ENCODE results near the gene ELF4. TPM values are rescaled to one million over a fixed set of nuclear protein-coding genes. Genes with fewer than 3 reads are reported as not detected.

ELF4 gene
- total and polyA plus RNA-seq, 2 of the 4 experiments (the other 2 are of a cell fraction) = 10.9 to 19.0 TPM

GRCh38 chrX:130136961-130137360 lies 26.7 kb upstream of the ELF4 start:
- POLR2A ChIA-PET (ENCODE audit: unreplicated experiment) = no interaction called here
- no peak for ATAC-seq (ENCODE audit: low read depth)

More at GRCh38 chrX:130136961-130137360, 26.7 kb upstream of the ELF4 start:
- H2BK20ac ChIP-seq (ENCODE audit: low read depth, low read length) = no peak overlapping the region
- no peak for TF ChIP-seq CEBPB (IDR thresholded peaks at IDR 0.05; ENCODE audit: low read depth, low read length)
- no peak for TF ChIP-seq CHD1 (IDR thresholded peaks at IDR 0.05; ENCODE audit: low read depth, low read length)
- no peak for TF ChIP-seq RFX5 (IDR thresholded peaks at IDR 0.05; ENCODE audit: low read depth, low read length)
- no peak for TF ChIP-seq BHLHE40 (IDR thresholded peaks at IDR 0.05; ENCODE audit: low read depth, low read length)
- no peak for TF ChIP-seq POLR2A (IDR thresholded peaks at IDR 0.05; ENCODE audit: low read depth, low read length)
- no peak for TF ChIP-seq CTCF (conservative IDR thresholded peaks at IDR 0.05; ENCODE audit: low read depth, low read length)
- TF ChIP-seq FOS (IDR thresholded peaks at IDR 0.05; ENCODE audit: low read depth, low read length) = no peak
- TF ChIP-seq MXI1 (IDR thresholded peaks at IDR 0.05; ENCODE audit: borderline replicate concordance, low read depth, low read length) = no peak
- no peaks in the 10 kb centered on the region for H4K20me1 ChIP-seq (ENCODE audit: insufficient read depth, low read length)
- no peak overlapping the region for H4K91ac ChIP-seq (ENCODE audit: insufficient read depth, low read depth, low read length)
- peaks cover 1% of the 10 kb centered on the region for H3K27me3 ChIP-seq (ENCODE audit: control insufficient read depth, insufficient read depth, low read length)
- intact Hi-C loops (cut with micrococcal nuclease) = no loop called here
- dilution Hi-C loops (cut with HindIII; ENCODE audit: low sequenced_read_pairs, unreplicated experiment) = no loop called here
- in situ Hi-C loops (cut with MboI; ENCODE audit: low sequenced_read_pairs) = no loop called here
- no peak overlapping the region for H3K4me3 ChIP-seq (ENCODE audit: insufficient read depth, low read depth, low read length)
- no peak overlapping the region for H3K4ac ChIP-seq (ENCODE audit: low read depth, low read length)
- H3K9ac ChIP-seq (ENCODE audit: low read depth, low read length) = no peak overlapping the region
- H3K36me3 ChIP-seq (ENCODE audit: control insufficient read depth, insufficient read depth, low read length) = peaks cover 19% of the 10 kb centered on the region
- no peak overlapping the region for H3K18ac ChIP-seq (ENCODE audit: low read depth, low read length)
- BruUV-seq (replicated peaks) = no TSS peak
- WGBS, 2 experiments (ENCODE audit: extremely low coverage in 2 of 2, insufficient read length in 1 of 2) = 100% methylated on average over 1 of the region's 8 CpGs; no CpG with 5 or more reads in 1 of the 2 experiments
- H3K4me1 ChIP-seq (ENCODE audit: control insufficient read depth, insufficient read depth, low read length) = no peaks in the 10 kb centered on the region
- H2AK5ac ChIP-seq (ENCODE audit: low read depth, low read length) = no peak overlapping the region
- no peak overlapping the region for H2AK9ac ChIP-seq (replicated peaks; ENCODE audit: low read depth, low read length, poor library complexity)
- CTCF ChIA-PET = interaction anchor here (0.7 kb wide), 1 partner anchor 9 kb away, joined by 3 read pairs; no protein-coding TSS in a partner anchor
- DNase-seq = no peak
- no peak overlapping the region for H4K8ac ChIP-seq (ENCODE audit: low read depth in 2 of 2, low read length in 2 of 2)
- H4K5ac ChIP-seq (ENCODE audit: low read depth, low read length) = no peak overlapping the region
- H3K79me1 ChIP-seq (ENCODE audit: low read depth in 1 of 2, low read length in 2 of 2) = no peaks in the 10 kb centered on the region
- H2BK120ac ChIP-seq (ENCODE audit: low read depth, low read length) = no peak overlapping the region
- H3K9me3 ChIP-seq (ENCODE audit: control insufficient read depth, insufficient read depth, low read length) = no peaks in the 10 kb centered on the region
- no peak overlapping the region for H3K4me2 ChIP-seq (ENCODE audit: low read depth, low read length)
- no peak overlapping the region for H3K27ac ChIP-seq (ENCODE audit: insufficient read depth, low read length)
- no peak overlapping the region for H3K56ac ChIP-seq (ENCODE audit: extremely low read depth, insufficient read depth, low read length)
- H2BK5ac ChIP-seq (ENCODE audit: low read depth, low read length, poor library complexity, severe bottlenecking) = no peak overlapping the region
- H2BK15ac ChIP-seq (ENCODE audit: low read depth, low read length) = no peak overlapping the region
- no peak overlapping the region for H3K23ac ChIP-seq (ENCODE audit: low read depth, low read length)
- H2AFZ ChIP-seq (replicated peaks; ENCODE audit: low read length, poor library complexity) = no peak overlapping the region
- H3K9me1 ChIP-seq (ENCODE audit: insufficient read depth, low read length) = no peaks in the 10 kb centered on the region
- H3K14ac ChIP-seq (replicated peaks; ENCODE audit: low read depth, low read length) = no peak overlapping the region
